Measurements from ENCODE around the gene CYTH3. TPM values are rescaled to one million over a fixed set of nuclear protein-coding genes. Genes with fewer than 3 reads are reported as not detected.
"Not testable (repeated sequence)": the region's sequence is repeated elsewhere in the genome, so short reads cannot be mapped to it uniquely, and the experiment has no call there.

CYTH3 gene
- polyA plus RNA-seq, 12 donors, result 26.6 to 55.4 (median 32.9) TPM; not detected in 1

GRCh38 chr7:6202117-6202516 lies 70.3 kb downstream of the CYTH3 start:
- DNase-seq, result no peak

- no peak for DNase-seq
Observed at GRCh38 chr7:6200971-6201370, 71.5 kb downstream of the CYTH3 start.

GRCh38 chr7:6198689-6199595 lies 73.5 kb downstream of the CYTH3 start:
- DNase-seq, result no peak

GRCh38 chr7:6197801-6198551 lies 74.4 kb downstream of the CYTH3 start:
- DNase-seq, result no peak

- no peak for DNase-seq
Observed at GRCh38 chr7:6193709-6194108, 78.7 kb downstream of the CYTH3 start.

GRCh38 chr7:6190563-6190962 lies 81.9 kb downstream of the CYTH3 start:
- DNase-seq, result not testable (repeated sequence)

GRCh38 chr7:6188389-6188788 lies 84.0 kb downstream of the CYTH3 start:
- DNase-seq, result no peak

GRCh38 chr7:6186577-6186976 lies 85.8 kb downstream of the CYTH3 start:
- DNase-seq, result no peak

GRCh38 chr7:6182993-6183392 lies 89.4 kb downstream of the CYTH3 start:
- DNase-seq, result no peak

GRCh38 chr7:6181136-6181535 lies 91.3 kb downstream of the CYTH3 start:
- DNase-seq, result no peak

- DNase-seq, result no peak
Observed at GRCh38 chr7:6180344-6180725, 92.1 kb downstream of the CYTH3 start.

GRCh38 chr7:6179620-6180343 lies 92.6 kb downstream of the CYTH3 start:
- no peak for DNase-seq

- no peak for DNase-seq
Observed at GRCh38 chr7:6178298-6179029, 94.0 kb downstream of the CYTH3 start.

GRCh38 chr7:6175645-6176044 lies 96.8 kb downstream of the CYTH3 start:
- DNase-seq, result no peak

- DNase-seq, result no peak
Observed at GRCh38 chr7:6172910-6173295, 99.5 kb downstream of the CYTH3 start.

GRCh38 chr7:6172224-6172909 lies 100.1 kb downstream of the CYTH3 start:
- DNase-seq, result no peak

- no peak for DNase-seq
Observed at GRCh38 chr7:6171532-6172223, 100.7 kb downstream of the CYTH3 start.

GRCh38 chr7:6170571-6171531 lies 101.6 kb downstream of the CYTH3 start:
- DNase-seq, result no peak
